Neural cell (in vitro differentiated cells): ENCODE measurements around the gene CCDC30. TPM values are rescaled to one million over a fixed set of nuclear protein-coding genes. Genes with fewer than 3 reads are reported as not detected.

Experiments
- H2AFZ ChIP-seq: fragments of 200-600, 300-800 bp; sonication (generic), shearing (Covaris generic); 2 replicates; pipeline ENCODE4 v1.6.0; 2014; ENCODE audit warnings: low read depth, mild to moderate bottlenecking, antibody characterized with exemption, low read length, moderate library complexity
- H3F3A ChIP-seq: fragments of 200-600 bp; shearing (Covaris generic); 2 replicates; pipeline ENCODE4 v1.6.1; 2016; ENCODE audit warnings: mild to moderate bottlenecking, moderate library complexity, mixed read lengths, antibody characterized with exemption, low read length; ENCODE audit not compliant: insufficient read depth, poor library complexity, severe bottlenecking
- H3K27ac ChIP-seq: fragments of 200-600, 300-800 bp; sonication (generic), shearing (Covaris generic); 2 replicates; pipeline ENCODE4 v1.5.1; 2014; ENCODE audit warnings: mild to moderate bottlenecking, low read length, moderate library complexity
- H3K27me3 ChIP-seq: fragments of 300-800, 200-600 bp; sonication (generic), shearing (Covaris generic); 2 replicates; pipeline ENCODE4 v1.6.0; 2014; ENCODE audit warnings: mild to moderate bottlenecking, low read depth, low read length, moderate library complexity; ENCODE audit not compliant: insufficient read depth
- H3K36me3 ChIP-seq: fragments of 300-800, 200-600 bp; sonication (generic), shearing (Covaris generic); 2 replicates; pipeline ENCODE4 v1.5.1; 2014; ENCODE audit warnings: mild to moderate bottlenecking, antibody characterized with exemption, low read length, moderate library complexity; ENCODE audit not compliant: insufficient read depth
- H3K4me2 ChIP-seq: fragments of 300-800, 200-600 bp; sonication (generic), shearing (Covaris generic); 2 replicates; pipeline ENCODE4 v1.6.0; 2014; ENCODE audit warnings: mild to moderate bottlenecking, low read length
- H3K4me3 ChIP-seq: fragments of 300-800, 200-600 bp; sonication (generic), shearing (Covaris generic); 2 replicates; pipeline ENCODE4 v1.5.1; 2014; ENCODE audit warnings: mild to moderate bottlenecking, low read length, moderate library complexity
- H3K79me2 ChIP-seq: fragments of 200-600 bp; shearing (Covaris generic); replicated peaks from 2 replicates; pipeline ENCODE4 v1.6.0; 2014; ENCODE audit warnings: mild to moderate bottlenecking, low read length, moderate library complexity; ENCODE audit not compliant: insufficient read depth
- H3K9ac ChIP-seq: fragments of 300-800, 200-600 bp; sonication (generic), shearing (Covaris generic); 2 replicates; pipeline ENCODE4 v1.6.1; 2016; ENCODE audit warnings: mild to moderate bottlenecking, low read length, mixed read lengths
- H3K9me2 ChIP-seq: fragments of 200-600 bp; shearing (Covaris generic); 2 replicates; pipeline ENCODE4 v1.6.1; 2016; ENCODE audit warnings: mild to moderate bottlenecking, low read length, mixed read lengths; ENCODE audit not compliant: insufficient read depth
- H3K9me3 ChIP-seq: fragments of 200-600, 300-800 bp; sonication (generic), shearing (Covaris generic); 2 replicates; pipeline ENCODE4 v1.6.1; 2016; ENCODE audit warnings: mild to moderate bottlenecking, mixed run types, low read length, moderate library complexity, mixed read lengths
- H4K20me1 ChIP-seq: fragments of 200-600 bp; shearing (Covaris generic); 2 replicates; pipeline ENCODE4 v1.6.1; 2016; ENCODE audit warnings: mild to moderate bottlenecking, mixed run types; ENCODE audit not compliant: insufficient read depth
- CTCF ChIP-seq: fragments of 450-650 bp; IDR thresholded peaks from 2 replicates; pipeline ENCODE4 v1.5.1; 2014; ENCODE audit warnings: antibody characterized with exemption, mild to moderate bottlenecking, moderate library complexity; ENCODE audit not compliant: poor library complexity, severe bottlenecking
- EP300 ChIP-seq: fragments of 450-650 bp; conservative IDR thresholded peaks from 2 replicates; pipeline ENCODE4 v1.6.1; 2014; ENCODE audit warnings: antibody characterized with exemption, mild to moderate bottlenecking, moderate library complexity; ENCODE audit not compliant: poor library complexity, severe bottlenecking
- EZH2 ChIP-seq: fragments of 200-600, 300-800 bp; shearing (Covaris generic), sonication (generic); IDR thresholded peaks from 2 replicates; pipeline ENCODE4 v1.6.1; 2014; ENCODE audit warnings: antibody characterized with exemption, low read length, borderline replicate concordance, mild to moderate bottlenecking; ENCODE audit not compliant: insufficient read depth, poor library complexity, severe bottlenecking
- MXI1 ChIP-seq: fragments of 450-650 bp; conservative IDR thresholded peaks from 2 replicates; pipeline ENCODE4 v1.6.1; 2014; ENCODE audit warnings: antibody characterized with exemption, mild to moderate bottlenecking; ENCODE audit not compliant: poor library complexity, severe bottlenecking
- POLR2AphosphoS5 ChIP-seq: IDR thresholded peaks from 2 replicates; pipeline ENCODE4 v1.6.1; 2012
- RAD21 ChIP-seq: fragments of 450-650 bp; conservative IDR thresholded peaks from 2 replicates; pipeline ENCODE4 v1.6.1; 2014; ENCODE audit warnings: antibody characterized with exemption, mild to moderate bottlenecking, moderate library complexity
- REST ChIP-seq: IDR thresholded peaks from 2 replicates; pipeline ENCODE4 v1.6.1; 2012; ENCODE audit warnings: borderline replicate concordance
- SMC3 ChIP-seq: fragments of 450-650 bp; conservative IDR thresholded peaks from 2 replicates; pipeline ENCODE4 v1.6.1; 2014; ENCODE audit warnings: antibody characterized with exemption, mild to moderate bottlenecking, moderate library complexity; ENCODE audit not compliant: poor library complexity
- TAF1 ChIP-seq: IDR thresholded peaks from 2 replicates; pipeline ENCODE4 v1.6.1; 2012; ENCODE audit warnings: low read depth
- polyA plus RNA-seq: library from polyadenylated mRNA; depleted of rRNA; stranded (reverse); fragments of >200 nt; gene quantifications from 2 replicates; pipeline ENCODE4 v1.2.3, GENCODE V29; 2014

Gene CCDC30
- polyA plus RNA-seq, 1 donor from 2014 or later, result 13.2 TPM

GRCh38 chr1:42541104-42541503, 78.0 kb downstream of the CCDC30 start:
- Histone ChIP-seq H3F3A (no peaks in the 10 kb centered on the region), H3K36me3 (no peaks in the 10 kb centered on the region), H3K9me3 (no peaks in the 10 kb centered on the region), H3K79me2 (no peaks in the 10 kb centered on the region), H2AFZ (no peak overlapping the region), H3K9me2 (no peaks in the 10 kb centered on the region), H3K4me2 (no peak overlapping the region), H3K9ac (no peak overlapping the region), H4K20me1 (no peaks in the 10 kb centered on the region), H3K27me3 (no peaks in the 10 kb centered on the region), H3K27ac (no peak overlapping the region), H3K4me3 (no peak overlapping the region)
- no peak for TF ChIP-seq SMC3
- TF ChIP-seq TAF1, result no peak
- no peak for TF ChIP-seq CTCF
- no peak for TF ChIP-seq RAD21
- TF ChIP-seq REST, result no peak
- TF ChIP-seq EZH2, result no peak
- TF ChIP-seq EP300, result no peak

- H3K27me3 ChIP-seq, result no peaks in the 10 kb centered on the region
- TF ChIP-seq REST, result no peak
- no peak for TF ChIP-seq MXI1
- TF ChIP-seq TAF1, result no peak
- TF ChIP-seq POLR2AphosphoS5, result no peak
- TF ChIP-seq EP300, result no peak
- no peak for TF ChIP-seq CTCF
- no peak for TF ChIP-seq SMC3
- no peak for TF ChIP-seq RAD21
- TF ChIP-seq EZH2, result no peak
- H3K9ac ChIP-seq, result no peak overlapping the region
These were observed 88.1 kb downstream of the CCDC30 start for GRCh38 chr1:42551180-42551579.

More at GRCh38 chr1:42551180-42551579, 88.1 kb downstream of the CCDC30 start:
- Histone ChIP-seq H3K9me3 (no peaks in the 10 kb centered on the region), H3K4me3 (no peak overlapping the region), H3K9me2 (no peaks in the 10 kb centered on the region), H3K36me3 (no peaks in the 10 kb centered on the region), H3K4me2 (no peak overlapping the region), H3K27ac (no peak overlapping the region), H4K20me1 (no peaks in the 10 kb centered on the region), H2AFZ (no peak overlapping the region), H3F3A (no peaks in the 10 kb centered on the region), H3K79me2 (no peaks in the 10 kb centered on the region)
